ENCODE data around the gene KRT222.

The KRT222 gene

DNA sequence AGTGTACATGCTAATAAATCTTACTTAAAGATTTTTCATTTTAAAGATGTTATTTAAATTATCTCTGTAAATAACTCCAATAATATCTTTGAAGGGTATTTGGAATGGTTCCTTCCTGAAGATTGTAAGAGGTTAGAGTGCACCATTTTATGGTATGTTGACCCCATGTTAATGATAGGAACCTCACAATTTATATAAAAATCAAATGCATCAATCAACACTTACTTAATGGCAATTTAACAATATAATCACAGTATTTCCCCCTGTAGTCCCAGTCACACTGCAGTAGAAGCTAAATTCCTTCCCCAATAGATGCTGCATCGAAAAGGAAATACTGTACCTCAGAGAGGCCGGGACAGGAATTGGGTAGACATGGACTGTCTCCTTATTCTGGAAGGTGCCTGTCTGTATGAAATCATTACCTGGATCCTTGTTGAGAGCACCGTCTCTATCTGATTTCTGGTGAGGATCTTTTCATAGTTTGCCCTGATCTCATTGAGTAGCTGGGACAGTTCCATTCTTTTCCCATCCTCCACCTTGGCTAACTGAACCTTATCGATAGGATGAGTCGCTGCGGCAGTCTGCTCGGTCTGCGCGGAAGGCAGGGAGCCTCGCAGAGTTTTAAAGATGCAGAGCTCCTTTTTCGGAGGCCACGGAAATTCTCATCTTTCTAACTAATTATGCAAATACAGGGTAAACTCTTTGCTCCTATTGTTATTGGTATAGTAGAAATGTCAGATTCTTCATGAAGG, at the start of gene KRT222:
KRT222 (minus strand) TSS at position 596 of the 752 bp plus-strand sequence; CDS start at position 518, 78 bp downstream.
- ATAC-seq (no peak), DNase-seq (no peak)

DNA sequence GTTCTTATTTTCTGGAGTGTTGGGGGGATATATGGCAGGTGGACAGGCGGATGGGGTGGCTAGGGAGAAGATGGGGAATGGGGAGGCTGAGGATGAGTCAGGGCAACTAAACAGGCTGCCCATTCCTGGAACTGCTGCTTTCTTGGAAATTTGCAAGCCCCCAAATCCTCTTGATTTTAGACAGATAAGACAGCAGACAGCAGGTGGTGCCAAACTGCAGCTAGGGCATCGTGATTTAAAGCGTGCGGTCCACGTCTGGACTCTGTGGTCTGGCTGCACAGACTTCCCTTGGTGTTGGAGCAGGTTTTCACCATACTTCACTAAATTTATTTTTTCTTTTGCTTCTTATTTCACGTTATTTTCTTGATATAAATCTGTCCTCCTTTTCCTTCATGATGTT, 49.5 kb upstream of the KRT222 start:
- ATAC-seq, result no peak
- no peak for DNase-seq

- ATAC-seq (no peak), DNase-seq (no peak)
These were observed 42.8 kb upstream of the KRT222 start for GRCh38 chr17:40707745-40708144.

DNA sequence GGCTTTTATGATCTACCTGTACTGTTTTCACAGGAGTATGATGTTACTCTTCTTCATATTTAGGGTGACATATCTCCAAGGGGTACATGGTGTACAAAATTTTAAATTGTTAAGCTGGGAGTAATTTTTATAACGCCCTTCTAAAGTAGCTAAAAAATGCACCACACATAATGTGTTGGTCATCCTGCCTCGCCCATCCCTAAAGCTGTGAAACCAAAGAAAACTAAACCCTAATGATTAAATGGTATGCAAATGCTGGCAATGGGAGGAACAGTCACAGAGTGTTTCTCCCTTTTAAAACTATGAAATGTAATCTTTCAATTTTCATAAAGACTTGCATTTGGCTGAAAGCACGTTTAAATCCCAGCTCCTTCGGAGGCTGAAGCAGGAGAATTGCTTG, 40.6 kb upstream of the KRT222 start:
- ATAC-seq (no peak), DNase-seq (no peak)

DNA sequence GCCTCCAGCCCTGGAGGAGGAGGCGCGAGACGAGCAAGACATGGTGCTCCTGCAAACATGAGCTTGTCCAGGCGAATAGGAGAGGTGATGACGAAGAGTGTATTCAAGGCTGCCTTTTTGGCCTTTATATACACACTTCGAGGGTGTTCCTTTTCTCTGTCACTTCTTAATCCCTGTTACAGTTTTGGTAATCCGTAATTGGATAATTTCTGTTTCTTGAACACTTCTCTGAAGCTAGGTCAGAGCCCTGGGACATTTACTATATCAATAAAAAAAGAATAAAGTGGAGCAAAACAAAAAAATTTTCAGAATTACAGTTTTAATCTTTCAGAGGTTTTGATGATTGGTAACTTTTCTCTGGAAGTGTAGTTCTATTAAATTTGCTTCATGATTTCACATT, 38.7 kb upstream of the KRT222 start, which contains the start of gene KRT24:
KRT24 (minus strand) TSS at position 101 of the 400 bp plus-strand sequence; CDS start at position 42, 59 bp downstream.
- DNase-seq (no peak), ATAC-seq (no peak)

GRCh38 chr17:40702271-40702670, 37.3 kb upstream of the KRT222 start:
- ATAC-seq (no peak), DNase-seq (no peak)

DNA sequence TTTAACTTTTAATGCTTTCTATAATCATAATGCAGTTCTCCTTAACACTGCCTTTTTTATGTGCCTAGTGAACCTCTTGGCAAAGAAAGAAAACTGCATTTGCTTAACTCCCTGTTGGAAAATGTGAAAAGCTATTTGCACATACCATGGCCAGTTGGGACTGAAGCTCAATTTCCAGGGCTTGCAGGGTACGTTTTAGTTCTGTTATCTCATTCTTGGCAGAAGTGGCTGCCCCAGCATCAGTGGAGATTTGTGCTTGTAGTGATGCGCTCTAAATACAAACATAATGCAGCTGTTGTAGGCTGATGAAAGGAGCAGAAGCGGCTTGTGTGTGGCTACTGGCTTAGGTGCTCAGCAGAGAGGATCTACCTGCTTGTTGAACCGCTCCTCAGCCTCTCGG, 34.9 kb upstream of the KRT222 start:
- ATAC-seq (no peak), DNase-seq (no peak)

- ATAC-seq, result no peak
- no peak for DNase-seq
These were observed 34.4 kb upstream of the KRT222 start for GRCh38 chr17:40699371-40699770.

DNA sequence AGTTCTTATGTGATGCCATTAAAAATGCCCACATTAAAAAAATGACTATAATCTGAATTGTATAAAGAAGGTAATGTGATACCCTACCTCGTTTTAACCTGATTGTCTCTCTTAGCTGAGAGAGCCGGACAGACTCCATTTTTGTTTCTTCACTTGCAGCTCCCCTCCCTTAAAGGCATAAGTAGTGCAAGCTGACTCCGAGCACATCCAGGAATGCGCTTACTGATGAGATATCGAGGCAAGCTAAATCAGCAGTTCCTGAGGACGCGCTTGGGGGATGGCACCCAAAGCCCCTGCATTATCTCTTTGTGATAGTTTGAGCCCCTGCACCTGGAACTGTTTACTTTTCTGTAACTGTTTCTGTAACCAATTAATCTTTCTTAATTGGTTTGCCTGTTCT, 32.3 kb upstream of the KRT222 start:
- DNase-seq, result no peak
- ATAC-seq, result no peak

GRCh38 chr17:40696651-40697072, 31.7 kb upstream of the KRT222 start:
- DNase-seq (no peak), ATAC-seq (no peak)

DNA sequence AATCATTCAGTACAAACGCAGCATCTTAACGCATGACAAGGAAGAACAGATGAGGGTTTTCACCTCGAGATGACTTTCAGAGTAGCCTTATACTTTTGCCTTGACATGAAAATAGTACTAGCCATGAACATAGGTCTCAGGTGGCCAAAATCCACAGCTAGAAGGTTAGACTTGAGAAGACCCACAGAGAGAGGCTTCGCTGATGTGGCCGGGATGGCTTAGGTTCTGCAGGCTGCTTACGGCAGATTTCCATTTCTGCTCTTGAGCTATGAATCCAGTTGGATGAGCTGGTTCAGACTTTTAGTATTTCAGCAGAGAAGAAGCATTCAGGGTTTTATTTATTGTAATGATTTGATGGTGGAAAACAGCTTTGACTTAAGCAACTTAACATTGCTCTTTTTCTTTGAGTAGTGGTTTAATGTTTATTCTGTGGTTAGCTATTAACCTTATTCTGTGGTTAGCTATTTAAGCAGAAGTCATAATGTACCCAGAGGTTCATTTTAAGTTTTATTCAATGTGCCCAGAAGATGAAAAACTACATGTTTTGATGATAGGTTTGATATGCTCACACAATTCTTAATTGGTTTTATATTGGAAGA, 31.0 kb upstream of the KRT222 start:
- DNase-seq (no peak), ATAC-seq (no peak)

DNA sequence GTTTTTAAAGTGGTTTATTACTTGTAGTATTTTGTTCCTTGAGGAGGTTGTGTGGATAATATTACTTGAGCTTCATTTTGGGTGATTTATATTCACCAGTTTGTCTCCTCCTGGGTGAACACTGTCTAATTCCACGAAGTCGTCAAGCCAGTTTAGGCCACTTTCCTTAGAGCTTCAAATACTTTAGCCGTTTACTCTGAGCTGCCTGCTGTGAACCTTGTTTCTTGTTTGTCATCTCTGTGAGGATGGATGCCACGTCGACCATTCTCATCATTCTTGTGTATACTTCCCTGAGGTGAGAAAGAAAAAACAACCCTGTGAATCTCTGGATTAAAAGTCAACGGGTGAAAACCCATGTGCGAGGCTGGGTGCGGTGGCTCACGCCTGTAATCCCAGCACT, 29.6 kb upstream of the KRT222 start:
- no peak for ATAC-seq
- DNase-seq, result no peak

DNA sequence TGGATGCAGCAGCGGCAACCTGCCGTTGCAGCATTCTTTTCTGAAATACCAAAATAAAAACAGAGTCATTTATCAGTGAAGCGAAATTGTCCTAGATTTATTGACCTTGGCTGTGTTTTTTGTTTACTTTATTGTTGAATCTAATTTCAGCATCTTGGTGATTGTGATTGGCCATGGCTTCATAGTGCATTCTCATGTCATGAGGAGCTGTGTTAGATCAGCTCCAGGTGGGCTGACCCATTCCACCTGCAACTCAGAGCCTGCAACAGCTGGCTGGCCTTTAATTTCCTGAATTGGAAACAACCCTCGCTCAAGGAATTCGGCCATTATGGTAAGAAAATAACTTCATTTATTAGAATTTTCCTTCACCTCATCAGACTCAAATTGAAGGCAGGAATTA, 22.1 kb upstream of the KRT222 start:
- DNase-seq (no peak), ATAC-seq (no peak)

- ATAC-seq (no peak), DNase-seq (no peak)
These were observed 21.2 kb upstream of the KRT222 start for GRCh38 chr17:40686192-40686591.

DNA sequence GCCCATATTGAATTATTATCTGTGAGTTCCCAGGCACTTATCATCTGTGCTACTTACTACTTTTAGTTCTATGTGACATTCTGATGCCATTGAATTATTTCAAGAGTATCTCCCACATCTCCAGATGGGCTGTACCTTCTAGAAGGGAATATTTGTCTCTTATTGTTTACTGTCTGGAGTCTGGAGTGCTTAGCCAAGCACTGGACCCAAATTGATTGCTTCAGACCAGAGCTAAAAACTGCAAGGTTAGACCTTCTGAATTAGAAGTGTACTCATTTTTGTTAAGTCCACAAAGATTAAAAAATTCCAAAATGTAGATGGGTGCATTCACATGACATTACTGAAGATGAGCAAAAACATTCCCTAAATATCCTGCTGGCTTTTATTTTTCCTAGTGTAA, 16.0 kb upstream of the KRT222 start:
- ATAC-seq (no peak), DNase-seq (no peak)

DNA sequence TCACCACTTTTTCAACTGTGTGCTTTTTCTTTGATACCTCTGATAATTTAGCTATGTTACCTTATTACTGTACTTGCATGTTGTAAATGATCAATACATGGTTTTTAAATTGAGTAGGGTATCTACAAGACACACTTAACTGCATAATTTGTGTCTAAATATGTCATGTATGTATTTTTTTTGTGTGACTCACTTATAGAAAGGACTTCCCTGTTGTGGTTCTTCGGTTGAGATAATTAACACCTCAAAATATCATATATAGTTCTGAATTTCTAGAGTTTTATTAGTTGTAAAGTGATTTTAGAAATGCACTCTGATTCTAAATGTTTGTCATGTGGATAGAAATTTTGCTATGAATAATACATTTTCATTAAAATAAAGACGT, 14.5 kb upstream of the KRT222 start:
- ATAC-seq (no peak), DNase-seq (no peak)

DNA sequence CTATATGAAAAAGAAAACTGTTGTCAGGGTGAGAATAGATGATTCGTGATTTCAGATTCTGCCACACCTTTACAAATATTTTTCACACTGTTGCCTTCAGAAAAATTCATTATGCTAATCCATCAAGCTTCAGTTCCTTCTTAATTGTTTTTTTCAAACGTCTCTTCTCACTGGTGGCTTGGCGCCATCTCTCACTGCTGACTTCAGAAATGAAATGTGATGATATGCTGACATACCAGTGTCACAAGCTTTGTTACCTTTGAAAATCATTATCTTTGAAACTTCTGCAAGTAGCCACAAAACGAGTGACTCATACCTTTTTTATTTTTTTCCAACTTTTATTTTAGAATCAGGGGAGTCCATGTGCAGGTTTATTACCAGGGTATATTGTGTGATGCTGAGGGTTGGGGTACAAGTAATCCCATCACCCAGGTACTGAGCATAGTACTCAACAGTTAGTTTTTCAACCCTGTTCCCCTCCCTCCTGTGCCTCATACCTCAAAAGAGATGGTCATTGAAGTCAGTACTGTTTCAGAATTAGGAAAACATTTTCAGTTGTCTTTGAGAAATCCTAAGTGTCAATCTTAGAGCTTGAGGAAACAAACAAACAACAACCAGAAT, 14.0 kb upstream of the KRT222 start:
- ATAC-seq (no peak), DNase-seq (no peak)

DNA sequence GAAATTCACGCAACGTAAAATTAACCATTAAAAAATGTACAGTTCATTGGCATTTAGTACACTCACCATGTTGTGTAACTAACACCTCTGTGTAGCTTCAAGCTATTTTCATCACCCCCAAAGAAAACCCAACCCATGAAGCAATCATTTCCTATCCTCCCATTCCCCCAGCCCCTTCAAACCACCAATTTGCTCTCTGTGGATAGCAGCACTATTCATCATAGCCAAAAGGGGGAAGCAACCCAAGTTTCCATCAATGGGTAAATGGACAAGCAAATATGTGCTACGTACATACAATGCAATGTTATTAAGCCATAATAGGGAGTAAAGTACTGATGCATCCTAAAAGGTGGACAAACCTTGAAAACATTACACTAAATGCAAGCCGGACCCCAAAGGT, 10.9 kb upstream of the KRT222 start:
- DNase-seq (no peak), ATAC-seq (no peak)

- no peak for DNase-seq
- no peak for ATAC-seq
These were observed 7.7 kb upstream of the KRT222 start for GRCh38 chr17:40672654-40673053.

DNA sequence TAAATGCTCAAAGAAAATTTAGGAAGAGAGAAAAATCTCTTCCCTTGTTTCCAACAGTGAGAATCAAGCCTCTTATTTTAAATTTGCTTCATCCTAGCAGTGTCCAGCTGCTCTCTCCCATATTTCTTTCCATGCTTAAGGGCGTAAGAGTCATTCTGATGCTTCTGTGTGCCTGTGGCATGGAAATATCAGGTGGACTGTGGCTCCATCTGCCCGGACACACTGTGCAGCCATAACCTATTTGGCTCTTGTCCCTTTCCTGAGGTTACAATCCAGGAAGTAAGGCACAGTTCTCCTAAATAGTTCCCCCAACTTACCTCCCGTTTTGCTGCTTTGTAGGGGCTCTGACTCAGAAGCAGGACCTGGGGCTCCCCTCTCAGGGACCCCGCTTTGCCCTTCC, 6.3 kb upstream of the KRT222 start:
- DNase-seq, result no peak
- no peak for ATAC-seq

DNA sequence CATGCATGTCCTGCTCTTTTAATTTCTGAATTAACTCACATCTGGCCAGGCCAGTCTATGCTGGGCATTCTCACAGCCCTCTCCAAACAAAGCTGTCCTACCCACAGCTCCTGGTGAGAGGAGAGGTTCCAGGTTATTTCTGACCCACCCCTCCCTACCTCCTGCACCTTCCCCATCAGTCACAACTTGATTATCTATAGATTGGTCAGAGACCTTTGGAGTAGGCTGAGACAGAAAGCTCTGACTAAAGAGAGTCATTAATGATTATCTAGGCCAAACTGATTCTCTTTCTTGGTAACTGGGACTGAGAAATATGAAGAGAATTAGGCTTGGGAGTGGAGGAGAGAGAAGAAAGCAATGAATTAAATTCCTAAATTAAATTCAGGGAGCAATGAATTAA, 1.4 kb upstream of the KRT222 start:
- ATAC-seq (no peak), DNase-seq (no peak)

DNA sequence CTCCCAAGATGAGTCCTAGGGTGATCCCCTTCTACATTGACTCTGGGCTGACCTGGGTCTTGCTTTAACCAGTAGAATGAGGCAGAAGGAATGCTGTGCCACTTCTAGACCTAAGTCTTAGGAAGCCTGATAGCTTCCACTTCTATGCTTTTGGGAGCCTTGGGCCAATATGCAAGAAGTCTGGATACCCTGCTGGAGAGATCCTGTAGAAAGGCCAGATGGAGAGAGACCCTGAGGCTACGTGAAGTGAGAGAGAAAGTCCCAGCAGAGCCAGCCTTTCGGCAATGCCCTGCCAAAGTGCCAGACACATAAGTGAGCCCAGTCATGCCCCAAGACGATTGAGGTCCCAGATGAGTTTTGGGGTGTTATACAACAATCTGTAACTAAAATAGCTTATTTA, 1.7 kb downstream of the KRT222 start:
- DNase-seq (no peak), ATAC-seq (no peak)

- DNase-seq (no peak), ATAC-seq (no peak)
These were observed 5.1 kb downstream of the KRT222 start for GRCh38 chr17:40659911-40660310.

DNA sequence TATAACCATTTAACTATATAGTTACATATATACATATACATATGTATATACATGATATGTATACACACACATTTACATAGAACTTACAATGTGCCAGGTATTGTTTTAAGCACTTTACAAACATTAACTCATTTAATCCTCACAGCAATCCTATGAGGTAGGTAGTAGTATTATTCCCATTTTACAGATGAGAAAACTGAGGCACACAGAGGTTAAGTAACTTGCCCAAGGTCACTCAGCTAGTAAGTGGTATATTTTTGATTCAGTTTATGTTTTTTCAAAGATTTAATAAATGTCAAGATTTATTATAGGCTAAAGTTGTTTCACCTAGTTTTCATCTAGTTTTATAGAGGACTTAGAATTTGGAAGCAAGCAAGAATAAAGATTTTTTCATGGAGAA, 6.6 kb downstream of the KRT222 start:
- DNase-seq (no peak), ATAC-seq (no peak)
